GM18870 (cell line): ENCODE results near the gene CDK4.
"Not testable (repeated sequence)": the region's sequence is repeated elsewhere in the genome, so short reads cannot be mapped to it uniquely, and the experiment has no call there.

ENCODE experiments used
- ATAC-seq: cut with Tn5 transposase; IDR thresholded peaks from one replicate; pipeline ENCODE4 v1.9.1; 2021; ENCODE audit warnings: moderate library complexity; ENCODE audit not compliant: unreplicated experiment

The CDK4 gene

GRCh38 chr12:57751788-57752667 is at the start of gene CDK4:
CDK4 (minus strand) TSS chr12:57752310; CDS start chr12:57751717, 593 bp downstream.
- peak; percentile 72 for ATAC-seq

GRCh38 chr12:57800965-57801364 is 48.9 kb upstream of the CDK4 start:
- ATAC-seq = no peak

GRCh38 chr12:57797933-57798332 is 45.8 kb upstream of the CDK4 start:
- ATAC-seq = no peak

GRCh38 chr12:57796996-57797395 is 44.9 kb upstream of the CDK4 start:
- no peak for ATAC-seq

- no peak for ATAC-seq
Measured at GRCh38 chr12:57795354-57795753, 43.2 kb upstream of the CDK4 start.

GRCh38 chr12:57793920-57794319 is 41.8 kb upstream of the CDK4 start:
- no peak for ATAC-seq

GRCh38 chr12:57783861-57784260 is 31.8 kb upstream of the CDK4 start:
- no peak for ATAC-seq

- no peak for ATAC-seq
Measured at GRCh38 chr12:57783466-57783801, 31.3 kb upstream of the CDK4 start.

- ATAC-seq = peak; percentile 63
Measured at GRCh38 chr12:57782608-57783465, 30.7 kb upstream of the CDK4 start, which contains the start of gene TSFM. TSFM (plus strand) TSS chr12:57782787; CDS start chr12:57782802, 15 bp downstream.

- no peak for ATAC-seq
Measured at GRCh38 chr12:57782243-57782607, 30.1 kb upstream of the CDK4 start.

GRCh38 chr12:57781801-57782200 is 29.7 kb upstream of the CDK4 start:
- no peak for ATAC-seq

- no peak for ATAC-seq
Measured at GRCh38 chr12:57781244-57781643, 29.1 kb upstream of the CDK4 start.

GRCh38 chr12:57780284-57780897 is 28.3 kb upstream of the CDK4 start:
- no peak for ATAC-seq

- ATAC-seq = no peak
Measured at GRCh38 chr12:57779736-57780135, 27.6 kb upstream of the CDK4 start.

- no peak for ATAC-seq
Measured at GRCh38 chr12:57777911-57778310, 25.8 kb upstream of the CDK4 start.

GRCh38 chr12:57777367-57777766 is 25.3 kb upstream of the CDK4 start:
- ATAC-seq = no peak

- no peak for ATAC-seq
Measured at GRCh38 chr12:57776247-57776587, 24.1 kb upstream of the CDK4 start.

GRCh38 chr12:57775563-57776246 is 23.6 kb upstream of the CDK4 start:
- no peak for ATAC-seq

GRCh38 chr12:57775044-57775443 is 22.9 kb upstream of the CDK4 start:
- no peak for ATAC-seq

- ATAC-seq = not testable (repeated sequence)
Measured at GRCh38 chr12:57774634-57775033, 22.5 kb upstream of the CDK4 start.
